ENCODE data around the gene EPHA1.

DNA sequence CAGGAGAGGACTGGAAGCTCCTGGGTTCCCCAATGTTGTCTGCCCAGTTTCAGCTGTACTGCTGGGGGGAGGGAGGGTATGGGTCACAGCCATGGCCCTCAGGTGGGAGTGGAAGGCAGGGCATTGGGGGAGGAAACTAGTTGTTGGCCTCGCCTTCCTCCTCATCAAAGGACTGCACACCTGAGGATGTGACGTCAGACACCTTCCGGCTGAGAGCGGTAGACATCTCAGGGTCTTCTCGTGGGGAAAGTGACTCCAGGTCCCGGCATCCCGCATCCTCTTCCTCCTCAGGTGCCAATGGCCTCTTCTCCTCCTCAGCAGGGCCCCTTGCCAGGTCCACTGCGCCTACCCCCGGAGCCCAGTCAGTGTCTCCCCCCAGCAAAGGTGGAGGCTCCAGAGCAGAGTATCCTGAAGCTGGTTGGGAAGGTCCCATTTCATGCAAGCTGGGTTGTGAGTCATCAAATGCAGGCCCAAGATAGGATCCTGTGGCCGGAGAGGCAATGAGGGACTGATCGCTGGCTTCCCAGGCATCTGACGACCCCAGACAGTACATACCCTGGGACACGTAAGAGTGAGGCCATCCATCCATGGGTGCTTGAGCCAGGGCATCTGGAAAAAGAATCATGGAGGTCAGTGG is 52.1 kb downstream of the EPHA1 start:
- no peak for TF ChIP-seq CTCF (conservative IDR thresholded peaks at IDR 0.05; ENCODE audit: low read depth, low read length)
- no peak for TF ChIP-seq POLR2A (IDR thresholded peaks at IDR 0.05; ENCODE audit: low read depth, low read length)
- TF ChIP-seq MXI1 (IDR thresholded peaks at IDR 0.05; ENCODE audit: borderline replicate concordance, low read depth, low read length) = no peak
- no peak for TF ChIP-seq RAD21 (IDR thresholded peaks at IDR 0.05; ENCODE audit: low read length)
- no peak for TF ChIP-seq SMC3 (IDR thresholded peaks at IDR 0.05; ENCODE audit: low read depth, low read length)
- TF ChIP-seq CEBPB (IDR thresholded peaks at IDR 0.05; ENCODE audit: low read depth, low read length) = no peak
- no peak for TF ChIP-seq RCOR1 (IDR thresholded peaks at IDR 0.05; ENCODE audit: insufficient replicate concordance, low read length)
- no peak for TF ChIP-seq ELK1 (IDR thresholded peaks at IDR 0.05; ENCODE audit: borderline replicate concordance, low read depth, low read length)
- TF ChIP-seq MAZ (IDR thresholded peaks at IDR 0.05; ENCODE audit: borderline replicate concordance, low read depth, low read length) = no peak
- no peak for TF ChIP-seq CHD1 (IDR thresholded peaks at IDR 0.05; ENCODE audit: low read depth, low read length)

Data from IMR-90 (cell line).